NCI-H69 (cell line): ENCODE measurements around the gene WDR37.

Experiments used
- DNase-seq: peaks from one replicate; lab custom pipeline; 2025; lab: John Stamatoyannopoulos, UW

The WDR37 gene

GRCh38 chr10:1128649-1129048, 72.5 kb downstream of the WDR37 start:
- no peak for DNase-seq

- no peak for DNase-seq
Measured at GRCh38 chr10:1130226-1130625, 74.0 kb downstream of the WDR37 start.

- DNase-seq: no peak
Measured at GRCh38 chr10:1130995-1131790, 75.0 kb downstream of the WDR37 start.

- no peak for DNase-seq
Measured at GRCh38 chr10:1132584-1132983, 76.4 kb downstream of the WDR37 start.

GRCh38 chr10:1133495-1134045, 77.4 kb downstream of the WDR37 start:
- DNase-seq: no peak

GRCh38 chr10:1134156-1134555, 78.0 kb downstream of the WDR37 start:
- DNase-seq: no peak

GRCh38 chr10:1136268-1136667, 80.1 kb downstream of the WDR37 start:
- no peak for DNase-seq

- no peak for DNase-seq
Measured at GRCh38 chr10:1137499-1138163, 81.4 kb downstream of the WDR37 start.

- no peak for DNase-seq
Measured at GRCh38 chr10:1138529-1138928, 82.3 kb downstream of the WDR37 start.

- no peak for DNase-seq
Measured at GRCh38 chr10:1141261-1141660, 85.1 kb downstream of the WDR37 start.

- DNase-seq: no peak
Measured at GRCh38 chr10:1141701-1142100, 85.5 kb downstream of the WDR37 start.

GRCh38 chr10:1142596-1142995, 86.4 kb downstream of the WDR37 start:
- DNase-seq: no peak

- DNase-seq: no peak
Measured at GRCh38 chr10:1147810-1148209, 91.6 kb downstream of the WDR37 start.

- no peak for DNase-seq
Measured at GRCh38 chr10:1148855-1149605, 92.8 kb downstream of the WDR37 start.

GRCh38 chr10:1149793-1150637, 93.8 kb downstream of the WDR37 start:
- no peak for DNase-seq

GRCh38 chr10:1150638-1150955, 94.4 kb downstream of the WDR37 start:
- DNase-seq: no peak

- DNase-seq: no peak
Measured at GRCh38 chr10:1151076-1152033, 95.2 kb downstream of the WDR37 start.

- DNase-seq: no peak
Measured at GRCh38 chr10:1152386-1153250, 96.4 kb downstream of the WDR37 start.

GRCh38 chr10:1153251-1153763, 97.1 kb downstream of the WDR37 start:
- no peak for DNase-seq
